ENCODE data around the gene CCDC170.

CCDC170 gene

GRCh38 chr6:151481786-151482185 is 12.0 kb upstream of the CCDC170 start:
- Histone ChIP-seq H3K27me3 (replicated peaks; ENCODE audit: insufficient read depth, low read length) (no peaks in the 10 kb centered on the region), H3K36me3 (replicated peaks; ENCODE audit: insufficient read depth, low read length) (no peaks in the 10 kb centered on the region), H2AFZ (ENCODE audit: low read length) (no peak overlapping the region), H3K27ac (ENCODE audit: low read length) (no peak overlapping the region), H3K4me3 (ENCODE audit: low read length) (no peak overlapping the region), H4K20me1 (ENCODE audit: insufficient read depth, low read length) (no peaks in the 10 kb centered on the region), H3K4me1 (ENCODE audit: low read length) (no peaks in the 10 kb centered on the region), H3K79me2 (ENCODE audit: low read length) (no peaks in the 10 kb centered on the region), H3K9me2 (replicated peaks; ENCODE audit: insufficient read depth, low read length) (no peaks in the 10 kb centered on the region), H3F3A (ENCODE audit: insufficient read depth, low read length) (no peaks in the 10 kb centered on the region), H3K4me2 (ENCODE audit: low read depth, low read length) (no peak overlapping the region), H3K9me3 (replicated peaks; ENCODE audit: insufficient read depth, low read length) (no peaks in the 10 kb centered on the region), H3K9ac (ENCODE audit: low read length) (no peak overlapping the region)
- no peak for TF ChIP-seq EZH2phosphoT487 (IDR thresholded peaks at IDR 0.05; ENCODE audit: low read length)
- no peak for TF ChIP-seq EZH2 (optimal IDR thresholded peaks at IDR 0.05; ENCODE audit: low read depth, low read length)
- no peak for TF ChIP-seq CTCF (IDR thresholded peaks at IDR 0.05; ENCODE audit: low read length)
- DNase-seq, result no peak

- TF ChIP-seq EZH2 (optimal IDR thresholded peaks at IDR 0.05; ENCODE audit: low read depth, low read length), result no peak
- Histone ChIP-seq H3K9me2 (replicated peaks; ENCODE audit: insufficient read depth, low read length) (no peaks in the 10 kb centered on the region), H3K4me2 (ENCODE audit: low read depth, low read length) (peak overlapping the region; percentile 37; the same call in 1 of the 2 replicates), H3K4me3 (ENCODE audit: low read length) (no peak overlapping the region), H3K27me3 (replicated peaks; ENCODE audit: insufficient read depth, low read length) (no peaks in the 10 kb centered on the region), H4K20me1 (ENCODE audit: insufficient read depth, low read length) (no peaks in the 10 kb centered on the region), H3K4me1 (ENCODE audit: low read length) (no peaks in the 10 kb centered on the region), H3K9me3 (replicated peaks; ENCODE audit: insufficient read depth, low read length) (no peaks in the 10 kb centered on the region), H2AFZ (ENCODE audit: low read length) (no peak overlapping the region), H3F3A (ENCODE audit: insufficient read depth, low read length) (no peaks in the 10 kb centered on the region), H3K79me2 (ENCODE audit: low read length) (no peaks in the 10 kb centered on the region), H3K9ac (ENCODE audit: low read length) (no peak overlapping the region), H3K36me3 (replicated peaks; ENCODE audit: insufficient read depth, low read length) (no peaks in the 10 kb centered on the region), H3K27ac (ENCODE audit: low read length) (peak overlapping the region; percentile 29; the same call in 1 of the 2 replicates)
- no peak for DNase-seq
Observed at GRCh38 chr6:151482290-151482689, 11.5 kb upstream of the CCDC170 start.

GRCh38 chr6:151483994-151484393 is 9.8 kb upstream of the CCDC170 start:
- DNase-seq, result no peak
- H4K20me1 ChIP-seq (ENCODE audit: insufficient read depth, low read length), result no peaks in the 10 kb centered on the region
- TF ChIP-seq EZH2 (optimal IDR thresholded peaks at IDR 0.05; ENCODE audit: low read depth, low read length), result no peak
- no peak for TF ChIP-seq EZH2phosphoT487 (IDR thresholded peaks at IDR 0.05; ENCODE audit: low read length)
- no peak for TF ChIP-seq CTCF (IDR thresholded peaks at IDR 0.05; ENCODE audit: low read length)

GRCh38 chr6:151488226-151488625 is 5.6 kb upstream of the CCDC170 start:
- no peak overlapping the region for H3K4me2 ChIP-seq (ENCODE audit: low read depth, low read length)
- no peaks in the 10 kb centered on the region for H3K79me2 ChIP-seq (ENCODE audit: low read length)
- no peaks in the 10 kb centered on the region for H3F3A ChIP-seq (ENCODE audit: insufficient read depth, low read length)

More at GRCh38 chr6:151483994-151484393, 9.8 kb upstream of the CCDC170 start:
- Histone ChIP-seq H3K9ac (ENCODE audit: low read length) (no peak overlapping the region), H2AFZ (ENCODE audit: low read length) (no peak overlapping the region), H3K9me2 (replicated peaks; ENCODE audit: insufficient read depth, low read length) (no peaks in the 10 kb centered on the region), H3K27me3 (replicated peaks; ENCODE audit: insufficient read depth, low read length) (no peaks in the 10 kb centered on the region), H3K27ac (ENCODE audit: low read length) (no peak overlapping the region), H3K4me2 (ENCODE audit: low read depth, low read length) (no peak overlapping the region), H3K4me3 (ENCODE audit: low read length) (no peak overlapping the region), H3K79me2 (ENCODE audit: low read length) (no peaks in the 10 kb centered on the region), H3K36me3 (replicated peaks; ENCODE audit: insufficient read depth, low read length) (no peaks in the 10 kb centered on the region), H3K4me1 (ENCODE audit: low read length) (no peaks in the 10 kb centered on the region), H3F3A (ENCODE audit: insufficient read depth, low read length) (no peaks in the 10 kb centered on the region), H3K9me3 (replicated peaks; ENCODE audit: insufficient read depth, low read length) (no peaks in the 10 kb centered on the region)

More at GRCh38 chr6:151488226-151488625, 5.6 kb upstream of the CCDC170 start:
- Histone ChIP-seq H3K4me1 (ENCODE audit: low read length) (no peaks in the 10 kb centered on the region), H3K27me3 (replicated peaks; ENCODE audit: insufficient read depth, low read length) (no peaks in the 10 kb centered on the region), H3K9me2 (replicated peaks; ENCODE audit: insufficient read depth, low read length) (no peaks in the 10 kb centered on the region), H4K20me1 (ENCODE audit: insufficient read depth, low read length) (no peaks in the 10 kb centered on the region), H2AFZ (ENCODE audit: low read length) (no peak overlapping the region), H3K27ac (ENCODE audit: low read length) (no peak overlapping the region), H3K36me3 (replicated peaks; ENCODE audit: insufficient read depth, low read length) (no peaks in the 10 kb centered on the region), H3K9me3 (replicated peaks; ENCODE audit: insufficient read depth, low read length) (no peaks in the 10 kb centered on the region), H3K4me3 (ENCODE audit: low read length) (no peak overlapping the region), H3K9ac (ENCODE audit: low read length) (no peak overlapping the region)
- no peak for DNase-seq
- TF ChIP-seq EZH2 (optimal IDR thresholded peaks at IDR 0.05; ENCODE audit: low read depth, low read length) (no peak), CTCF (IDR thresholded peaks at IDR 0.05; ENCODE audit: low read length) (no peak), EZH2phosphoT487 (IDR thresholded peaks at IDR 0.05; ENCODE audit: low read length) (no peak)

Data from MM.1S (cell line).